GM23338 (cell line): ENCODE data around the gene KIAA1217. TPM values are rescaled to one million over a fixed set of nuclear protein-coding genes. Genes with fewer than 3 reads are reported as not detected.

Experiments
- ATAC-seq: fragments of 200-7000 bp; cut with Tn5 transposase; 3 replicates; pipeline ENCODE4 v1.9.1; 2020
- DNase-seq: peaks from one replicate; pipeline ENCODE4 v3.0.0-alpha.2; 2015; ENCODE audit warnings: low spot score
- H2AFZ ChIP-seq: fragments of 200-600 bp; sonication (generic); 2 replicates; pipeline ENCODE4 v1.8.0; 2016; ENCODE audit warnings: antibody characterized with exemption, mild to moderate bottlenecking, moderate library complexity
- H3F3A ChIP-seq: fragments of 200-600 bp; sonication (generic); replicated peaks from 2 replicates; pipeline ENCODE4 v1.8.0; 2017; ENCODE audit warnings: antibody characterized with exemption, mixed run types, low read depth
- H3K27ac ChIP-seq: fragments of 200-600 bp; sonication (generic); 2 replicates; pipeline ENCODE4 v1.6.1; 2016; ENCODE audit warnings: low read depth
- H3K27me3 ChIP-seq: fragments of 200-600 bp; sonication (generic); 2 replicates; pipeline ENCODE4 v1.8.0; 2016; ENCODE audit warnings: mild to moderate bottlenecking, mixed run types, moderate library complexity; ENCODE audit not compliant: insufficient read depth
- H3K36me3 ChIP-seq: fragments of 200-600 bp; sonication (generic); 2 replicates; pipeline ENCODE4 v1.8.0; 2016; ENCODE audit warnings: mild to moderate bottlenecking; ENCODE audit not compliant: insufficient read depth
- H3K4me1 ChIP-seq: fragments of 200-600 bp; sonication (generic); 2 replicates; pipeline ENCODE4 v1.8.0; 2016; ENCODE audit warnings: mild to moderate bottlenecking, moderate library complexity; ENCODE audit not compliant: insufficient read depth
- H3K4me2 ChIP-seq: fragments of 200-600 bp; sonication (generic); 2 replicates; pipeline ENCODE4 v1.7.1; 2017; ENCODE audit warnings: mixed run types
- H3K4me3 ChIP-seq: fragments of 200-600 bp; sonication (generic); 2 replicates; pipeline ENCODE4 v1.6.1; 2016; ENCODE audit warnings: mixed run types
- H3K79me2 ChIP-seq: fragments of 200-600 bp; sonication (generic); replicated peaks from 2 replicates; pipeline ENCODE4 v1.8.0; 2017; ENCODE audit warnings: mild to moderate bottlenecking; ENCODE audit not compliant: insufficient read depth
- H3K9me2 ChIP-seq: fragments of 200-600 bp; sonication (generic); 2 replicates; pipeline ENCODE4 v1.8.0; 2017; ENCODE audit not compliant: insufficient read depth
- H4K20me1 ChIP-seq: fragments of 200-600 bp; sonication (generic); replicated peaks from 2 replicates; pipeline ENCODE4 v1.8.0; 2017; ENCODE audit warnings: mild to moderate bottlenecking; ENCODE audit not compliant: insufficient read depth
- H3K27ac Mint-ChIP-seq: 2 replicates; pipeline ENCODE4 v1.8.0; 2020; ENCODE audit warnings: inconsistent platforms, mild to moderate bottlenecking, moderate library complexity, mixed read lengths
- H3K27me3 Mint-ChIP-seq: 3 replicates; pipeline ENCODE4 v1.8.0; 2022; ENCODE audit warnings: low read depth, mild to moderate bottlenecking, moderate library complexity, mixed read lengths, inconsistent platforms; ENCODE audit not compliant: insufficient read depth, poor library complexity
- H3K36me3 Mint-ChIP-seq: 3 replicates; pipeline ENCODE4 v1.8.0; 2021; ENCODE audit warnings: low read depth, mild to moderate bottlenecking, inconsistent platforms, moderate library complexity, mixed read lengths
- H3K4me1 Mint-ChIP-seq: 3 replicates; pipeline ENCODE4 v1.8.0; 2020; ENCODE audit warnings: mild to moderate bottlenecking, inconsistent platforms, mixed read lengths
- H3K4me3 Mint-ChIP-seq: 3 replicates; pipeline ENCODE4 v1.8.0; 2021; ENCODE audit warnings: moderate library complexity, mild to moderate bottlenecking, inconsistent platforms, mixed read lengths
- H3K9me3 Mint-ChIP-seq: 3 replicates; pipeline ENCODE4 v1.8.0; 2020; ENCODE audit warnings: moderate library complexity, mild to moderate bottlenecking, inconsistent platforms, mixed read lengths
- CREB1 ChIP-seq: fragments of 250-450 bp; sonication (Bioruptor Pico); IDR thresholded peaks from 2 replicates; pipeline ENCODE4 v1.5.0; 2020; ENCODE audit warnings: low read depth, mild to moderate bottlenecking, moderate library complexity
- EZH2 ChIP-seq: fragments of 200-600 bp; sonication (generic); IDR thresholded peaks from one replicate; pipeline ENCODE4 v1.8.0; 2017; ENCODE audit warnings: antibody characterized with exemption, mild to moderate bottlenecking, low read depth; ENCODE audit not compliant: unreplicated experiment
- EZH2phosphoT487 ChIP-seq: fragments of 200-600 bp; sonication (generic); IDR thresholded peaks from one replicate; pipeline ENCODE4 v1.8.1; 2018; ENCODE audit warnings: antibody characterized with exemption; ENCODE audit not compliant: unreplicated experiment
- JUNB ChIP-seq: IDR thresholded peaks from one replicate; pipeline ENCODE4 v1.6.1; 2016; ENCODE audit warnings: antibody characterized with exemption; ENCODE audit not compliant: unreplicated experiment
- REST ChIP-seq: IDR thresholded peaks from one replicate; pipeline ENCODE4 v1.6.1; 2018; ENCODE audit warnings: antibody characterized with exemption; ENCODE audit not compliant: unreplicated experiment
- STAT1 ChIP-seq: IDR thresholded peaks from one replicate; pipeline ENCODE4 v1.6.1; 2016; ENCODE audit warnings: antibody characterized with exemption; ENCODE audit not compliant: unreplicated experiment
- ZNF331 ChIP-seq: fragments of 250-450 bp; sonication (Bioruptor Pico); IDR thresholded peaks from 2 replicates; pipeline ENCODE4 v1.5.0; 2020; ENCODE audit warnings: low read depth, mild to moderate bottlenecking, moderate library complexity
- polyA plus RNA-seq: library from polyadenylated mRNA; unstranded; fragments of >200 nt; fragmentation: Nextera tagmentation; extraction: Ambion mirVana; gene quantifications from 2 replicates; pipeline ENCODE4 v1.2.1, GENCODE V29; 2016
- total RNA-seq: library from RNA; depleted of rRNA; stranded (reverse); fragments of >200 nt; shearing (Covaris generic); gene quantifications from 2 replicates; pipeline ENCODE4 v1.2.3, GENCODE V29; 2014
- TF ChIP-seq, protein P1 (sequence below): fragments of 250-450 bp; sonication (Bioruptor Pico); IDR thresholded peaks from 2 replicates; pipeline ENCODE4 v1.5.0; 2020; ENCODE audit warnings: mild to moderate bottlenecking, moderate library complexity
- TF ChIP-seq, protein P2 (sequence below), 2 experiments: fragments of 200-600 bp in 1 of 2; sonication (generic) in 1 of 2; conservative IDR thresholded peaks; 2 replicates each; pipeline versions ENCODE4 v1.5.1 to v1.6.1; 2016 to 2017; ENCODE audit warnings: antibody characterized with exemption in 2 of 2, low read depth in 2 of 2, mild to moderate bottlenecking in 2 of 2, moderate library complexity in 1 of 2

The KIAA1217 gene
- total and polyA plus RNA-seq, 2 experiments from 2014 or later: 6.4 to 9.1 TPM

DNA sequence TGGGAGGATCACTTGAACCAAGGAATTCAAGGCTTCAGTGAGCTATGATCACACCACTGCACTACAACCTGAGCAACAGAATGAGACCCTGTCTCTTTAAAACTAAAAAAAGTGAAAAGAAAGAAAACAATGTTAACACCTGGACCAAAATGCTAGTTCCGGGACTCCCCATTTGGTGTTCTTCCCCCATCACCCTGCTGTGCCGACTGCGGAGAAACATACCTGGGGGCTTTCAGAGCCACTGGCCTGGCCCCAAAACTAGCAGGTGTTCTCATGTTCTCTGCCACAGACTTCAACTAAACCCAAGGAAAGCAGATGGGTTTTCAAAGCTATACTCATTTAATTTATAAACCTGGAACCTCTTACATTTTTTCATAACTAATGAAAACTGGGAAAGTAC, 250.9 kb downstream of the KIAA1217 start:
- H2AFZ ChIP-seq: no peak overlapping the region
- H3K9me3 Mint-ChIP-seq: no peaks in the 10 kb centered on the region
- H3K4me2 ChIP-seq: no peak overlapping the region

More for the DNA sequence above, 250.9 kb downstream of the KIAA1217 start:
- Histone ChIP-seq H3K36me3 (no peaks in the 10 kb centered on the region), H3K27me3 (no peaks in the 10 kb centered on the region), H3K9me2 (0 out of 2 replicates have a peak, but pooled peaks cover 4% of the 10 kb centered on the region), H3K27ac (no peak overlapping the region), H3K79me2 (no peaks in the 10 kb centered on the region), H4K20me1 (no peaks in the 10 kb centered on the region; the same call in 1 of the 2 replicates), H3K4me1 (peaks cover 5% of the 10 kb centered on the region; the same call in 1 of the 2 replicates), H3K4me3 (no peak overlapping the region), H3F3A (no peaks in the 10 kb centered on the region)
- Mint-ChIP-seq H3K27ac (no peak overlapping the region), H3K36me3 (no peaks in the 10 kb centered on the region), H3K4me1 (peaks cover 35% of the 10 kb centered on the region), H3K4me3 (no peak overlapping the region), H3K27me3 (no peaks in the 10 kb centered on the region)
- TF ChIP-seq EZH2phosphoT487: no peak
- TF ChIP-seq JUNB: no peak
- TF ChIP-seq, protein P1, sequence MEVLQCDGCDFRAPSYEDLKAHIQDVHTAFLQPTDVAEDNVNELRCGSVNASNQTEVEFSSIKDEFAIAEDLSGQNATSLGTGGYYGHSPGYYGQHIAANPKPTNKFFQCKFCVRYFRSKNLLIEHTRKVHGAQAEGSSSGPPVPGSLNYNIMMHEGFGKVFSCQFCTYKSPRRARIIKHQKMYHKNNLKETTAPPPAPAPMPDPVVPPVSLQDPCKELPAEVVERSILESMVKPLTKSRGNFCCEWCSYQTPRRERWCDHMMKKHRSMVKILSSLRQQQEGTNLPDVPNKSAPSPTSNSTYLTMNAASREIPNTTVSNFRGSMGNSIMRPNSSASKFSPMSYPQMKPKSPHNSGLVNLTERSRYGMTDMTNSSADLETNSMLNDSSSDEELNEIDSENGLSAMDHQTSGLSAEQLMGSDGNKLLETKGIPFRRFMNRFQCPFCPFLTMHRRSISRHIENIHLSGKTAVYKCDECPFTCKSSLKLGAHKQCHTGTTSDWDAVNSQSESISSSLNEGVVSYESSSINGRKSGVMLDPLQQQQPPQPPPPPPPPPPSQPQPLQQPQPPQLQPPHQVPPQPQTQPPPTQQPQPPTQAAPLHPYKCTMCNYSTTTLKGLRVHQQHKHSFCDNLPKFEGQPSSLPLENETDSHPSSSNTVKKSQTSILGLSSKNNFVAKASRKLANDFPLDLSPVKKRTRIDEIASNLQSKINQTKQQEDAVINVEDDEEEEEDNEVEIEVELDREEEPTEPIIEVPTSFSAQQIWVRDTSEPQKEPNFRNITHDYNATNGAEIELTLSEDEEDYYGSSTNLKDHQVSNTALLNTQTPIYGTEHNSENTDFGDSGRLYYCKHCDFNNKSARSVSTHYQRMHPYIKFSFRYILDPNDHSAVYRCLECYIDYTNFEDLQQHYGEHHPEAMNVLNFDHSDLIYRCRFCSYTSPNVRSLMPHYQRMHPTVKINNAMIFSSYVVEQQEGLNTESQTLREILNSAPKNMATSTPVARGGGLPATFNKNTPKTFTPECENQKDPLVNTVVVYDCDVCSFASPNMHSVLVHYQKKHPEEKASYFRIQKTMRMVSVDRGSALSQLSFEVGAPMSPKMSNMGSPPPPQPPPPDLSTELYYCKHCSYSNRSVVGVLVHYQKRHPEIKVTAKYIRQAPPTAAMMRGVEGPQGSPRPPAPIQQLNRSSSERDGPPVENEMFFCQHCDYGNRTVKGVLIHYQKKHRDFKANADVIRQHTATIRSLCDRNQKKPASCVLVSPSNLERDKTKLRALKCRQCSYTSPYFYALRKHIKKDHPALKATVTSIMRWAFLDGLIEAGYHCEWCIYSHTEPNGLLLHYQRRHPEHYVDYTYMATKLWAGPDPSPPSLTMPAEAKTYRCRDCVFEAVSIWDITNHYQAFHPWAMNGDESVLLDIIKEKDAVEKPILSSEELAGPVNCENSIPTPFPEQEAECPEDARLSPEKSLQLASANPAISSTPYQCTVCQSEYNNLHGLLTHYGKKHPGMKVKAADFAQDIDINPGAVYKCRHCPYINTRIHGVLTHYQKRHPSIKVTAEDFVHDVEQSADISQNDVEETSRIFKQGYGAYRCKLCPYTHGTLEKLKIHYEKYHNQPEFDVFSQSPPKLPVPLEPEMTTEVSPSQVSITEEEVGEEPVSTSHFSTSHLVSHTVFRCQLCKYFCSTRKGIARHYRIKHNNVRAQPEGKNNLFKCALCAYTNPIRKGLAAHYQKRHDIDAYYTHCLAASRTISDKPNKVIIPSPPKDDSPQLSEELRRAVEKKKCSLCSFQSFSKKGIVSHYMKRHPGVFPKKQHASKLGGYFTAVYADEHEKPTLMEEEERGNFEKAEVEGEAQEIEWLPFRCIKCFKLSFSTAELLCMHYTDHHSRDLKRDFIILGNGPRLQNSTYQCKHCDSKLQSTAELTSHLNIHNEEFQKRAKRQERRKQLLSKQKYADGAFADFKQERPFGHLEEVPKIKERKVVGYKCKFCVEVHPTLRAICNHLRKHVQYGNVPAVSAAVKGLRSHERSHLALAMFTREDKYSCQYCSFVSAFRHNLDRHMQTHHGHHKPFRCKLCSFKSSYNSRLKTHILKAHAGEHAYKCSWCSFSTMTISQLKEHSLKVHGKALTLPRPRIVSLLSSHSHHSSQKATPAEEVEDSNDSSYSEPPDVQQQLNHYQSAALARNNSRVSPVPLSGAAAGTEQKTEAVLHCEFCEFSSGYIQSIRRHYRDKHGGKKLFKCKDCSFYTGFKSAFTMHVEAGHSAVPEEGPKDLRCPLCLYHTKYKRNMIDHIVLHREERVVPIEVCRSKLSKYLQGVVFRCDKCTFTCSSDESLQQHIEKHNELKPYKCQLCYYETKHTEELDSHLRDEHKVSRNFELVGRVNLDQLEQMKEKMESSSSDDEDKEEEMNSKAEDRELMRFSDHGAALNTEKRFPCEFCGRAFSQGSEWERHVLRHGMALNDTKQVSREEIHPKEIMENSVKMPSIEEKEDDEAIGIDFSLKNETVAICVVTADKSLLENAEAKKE (CRISPR knock-in tag): no peak
- no peak for TF ChIP-seq STAT1
- TF ChIP-seq EZH2: no peak
- no peak for TF ChIP-seq CREB1 (CRISPR knock-in tag)
- no peak for TF ChIP-seq ZNF331 (CRISPR knock-in tag)
- TF ChIP-seq REST: no peak
- TF ChIP-seq, protein P2, sequence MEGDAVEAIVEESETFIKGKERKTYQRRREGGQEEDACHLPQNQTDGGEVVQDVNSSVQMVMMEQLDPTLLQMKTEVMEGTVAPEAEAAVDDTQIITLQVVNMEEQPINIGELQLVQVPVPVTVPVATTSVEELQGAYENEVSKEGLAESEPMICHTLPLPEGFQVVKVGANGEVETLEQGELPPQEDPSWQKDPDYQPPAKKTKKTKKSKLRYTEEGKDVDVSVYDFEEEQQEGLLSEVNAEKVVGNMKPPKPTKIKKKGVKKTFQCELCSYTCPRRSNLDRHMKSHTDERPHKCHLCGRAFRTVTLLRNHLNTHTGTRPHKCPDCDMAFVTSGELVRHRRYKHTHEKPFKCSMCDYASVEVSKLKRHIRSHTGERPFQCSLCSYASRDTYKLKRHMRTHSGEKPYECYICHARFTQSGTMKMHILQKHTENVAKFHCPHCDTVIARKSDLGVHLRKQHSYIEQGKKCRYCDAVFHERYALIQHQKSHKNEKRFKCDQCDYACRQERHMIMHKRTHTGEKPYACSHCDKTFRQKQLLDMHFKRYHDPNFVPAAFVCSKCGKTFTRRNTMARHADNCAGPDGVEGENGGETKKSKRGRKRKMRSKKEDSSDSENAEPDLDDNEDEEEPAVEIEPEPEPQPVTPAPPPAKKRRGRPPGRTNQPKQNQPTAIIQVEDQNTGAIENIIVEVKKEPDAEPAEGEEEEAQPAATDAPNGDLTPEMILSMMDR (conservative IDR thresholded peaks at IDR 0.05; ENCODE audit: low read depth in 2 of 2): no peak
- DNase-seq: no peak
- no peak for ATAC-seq
